IMR-90 (cell line): ENCODE results near the gene EVL. TPM values are rescaled to one million over a fixed set of nuclear protein-coding genes. Genes with fewer than 3 reads are reported as not detected.

ENCODE experiments used
- MAFK ChIP-seq: IDR thresholded peaks from 2 replicates; pipeline ENCODE4 v1.6.1; 2012; ENCODE audit warnings: low read depth, low read length, improper control_type of control experiment
- NFE2L2 ChIP-seq: fragments of 150-350 bp; IDR thresholded peaks from 2 replicates; pipeline ENCODE4 v1.6.1; 2016; ENCODE audit warnings: low read depth, mild to moderate bottlenecking, low read length
- RAD21 ChIP-seq: IDR thresholded peaks from 2 replicates; pipeline ENCODE4 v1.6.1; 2012; ENCODE audit warnings: low read length, improper control_type of control experiment
- polyA plus RNA-seq, 3 experiments: library from polyadenylated mRNA; depleted of rRNA; stranded (reverse); fragments of >200 nt; gene quantifications; 2 replicates each; pipeline ENCODE4 v1.2.3, GENCODE V29; 2012; ENCODE audit warnings: low replicate concordance in 1 of 3
- total RNA-seq: library from RNA; depleted of rRNA; stranded (reverse); fragments of >200 nt; gene quantifications from 2 replicates; pipeline ENCODE4 v1.2.3, GENCODE V29; 2012
- TF ChIP-seq, protein P1 (sequence below): fragments of 150-350 bp; IDR thresholded peaks from 2 replicates; pipeline ENCODE4 v1.6.1; 2016; ENCODE audit warnings: low read depth, mild to moderate bottlenecking, low read length, moderate library complexity, borderline replicate concordance
- TF ChIP-seq, protein P2 (sequence below): conservative IDR thresholded peaks from 2 replicates; pipeline ENCODE4 v1.5.1; 2012; ENCODE audit warnings: mild to moderate bottlenecking, low read depth, low read length, improper control_type of control experiment

The EVL gene
- total and polyA plus RNA-seq, 2 of the 4 experiments (the other 2 are of a cell fraction) = 7.2 to 36.5 TPM

DNA sequence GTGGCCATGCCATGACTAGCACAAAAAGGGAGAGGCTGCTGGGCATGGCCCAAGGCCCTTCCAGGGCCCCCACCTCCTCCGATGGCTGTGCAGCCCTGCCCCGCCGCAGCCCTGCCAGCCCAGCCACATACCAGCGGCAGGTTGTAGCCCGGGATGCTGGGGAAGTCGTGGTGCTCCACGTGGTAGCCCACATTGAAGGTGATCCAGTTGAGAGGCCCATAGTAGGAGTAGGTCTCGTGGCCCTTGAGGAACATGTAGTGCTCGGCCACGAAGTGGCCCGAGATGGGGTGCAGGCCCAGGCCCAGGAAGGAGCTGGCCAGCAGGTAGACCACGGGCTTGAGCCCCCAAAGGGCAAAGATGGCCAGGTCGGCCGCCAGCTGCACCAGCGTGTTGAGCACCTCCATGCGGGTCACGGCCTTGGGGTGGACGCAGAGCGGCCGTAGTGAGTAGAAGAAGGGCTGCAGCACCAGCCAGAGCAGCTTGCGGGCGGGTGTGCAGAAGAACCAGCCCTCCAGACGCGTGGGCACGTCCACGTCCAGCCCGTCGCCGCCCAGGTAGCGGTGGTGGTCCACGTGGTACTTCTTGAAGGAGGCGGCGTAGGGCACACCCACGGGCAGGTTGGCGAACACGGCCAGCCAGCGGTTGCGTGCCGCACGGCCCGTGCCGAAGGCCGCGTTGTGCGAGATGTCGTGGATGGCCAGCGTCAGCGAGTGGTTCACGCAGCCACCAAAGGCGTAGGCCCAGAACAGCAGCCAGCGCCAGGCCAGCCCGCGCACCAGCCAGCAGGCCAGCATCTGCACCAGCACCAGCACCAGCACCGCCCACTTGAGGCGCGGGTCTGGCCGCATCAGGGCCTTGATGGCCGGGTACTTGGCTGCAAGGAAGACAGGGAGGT, 83.9 kb downstream of the EVL start (continued):
- TF ChIP-seq, protein P1, sequence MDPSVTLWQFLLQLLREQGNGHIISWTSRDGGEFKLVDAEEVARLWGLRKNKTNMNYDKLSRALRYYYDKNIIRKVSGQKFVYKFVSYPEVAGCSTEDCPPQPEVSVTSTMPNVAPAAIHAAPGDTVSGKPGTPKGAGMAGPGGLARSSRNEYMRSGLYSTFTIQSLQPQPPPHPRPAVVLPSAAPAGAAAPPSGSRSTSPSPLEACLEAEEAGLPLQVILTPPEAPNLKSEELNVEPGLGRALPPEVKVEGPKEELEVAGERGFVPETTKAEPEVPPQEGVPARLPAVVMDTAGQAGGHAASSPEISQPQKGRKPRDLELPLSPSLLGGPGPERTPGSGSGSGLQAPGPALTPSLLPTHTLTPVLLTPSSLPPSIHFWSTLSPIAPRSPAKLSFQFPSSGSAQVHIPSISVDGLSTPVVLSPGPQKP = no peak
- no peak for TF ChIP-seq NFE2L2
- TF ChIP-seq, protein P2, sequence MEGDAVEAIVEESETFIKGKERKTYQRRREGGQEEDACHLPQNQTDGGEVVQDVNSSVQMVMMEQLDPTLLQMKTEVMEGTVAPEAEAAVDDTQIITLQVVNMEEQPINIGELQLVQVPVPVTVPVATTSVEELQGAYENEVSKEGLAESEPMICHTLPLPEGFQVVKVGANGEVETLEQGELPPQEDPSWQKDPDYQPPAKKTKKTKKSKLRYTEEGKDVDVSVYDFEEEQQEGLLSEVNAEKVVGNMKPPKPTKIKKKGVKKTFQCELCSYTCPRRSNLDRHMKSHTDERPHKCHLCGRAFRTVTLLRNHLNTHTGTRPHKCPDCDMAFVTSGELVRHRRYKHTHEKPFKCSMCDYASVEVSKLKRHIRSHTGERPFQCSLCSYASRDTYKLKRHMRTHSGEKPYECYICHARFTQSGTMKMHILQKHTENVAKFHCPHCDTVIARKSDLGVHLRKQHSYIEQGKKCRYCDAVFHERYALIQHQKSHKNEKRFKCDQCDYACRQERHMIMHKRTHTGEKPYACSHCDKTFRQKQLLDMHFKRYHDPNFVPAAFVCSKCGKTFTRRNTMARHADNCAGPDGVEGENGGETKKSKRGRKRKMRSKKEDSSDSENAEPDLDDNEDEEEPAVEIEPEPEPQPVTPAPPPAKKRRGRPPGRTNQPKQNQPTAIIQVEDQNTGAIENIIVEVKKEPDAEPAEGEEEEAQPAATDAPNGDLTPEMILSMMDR = no peak
- TF ChIP-seq RAD21 = no peak
- TF ChIP-seq MAFK = no peak
